H9 (cell line): Measurements from ENCODE around the gene CASK. TPM values are rescaled to one million over a fixed set of nuclear protein-coding genes. Genes with fewer than 3 reads are reported as not detected.

Source experiments
- DNase-seq: peaks from one replicate; pipeline ENCODE4 v3.0.0-alpha.2; 2017
- H2AFZ ChIP-seq: one replicate; pipeline ENCODE4 v1.6.1; 2013; ENCODE audit warnings: mild to moderate bottlenecking, low read length, control low read depth, moderate library complexity
- H2AK5ac ChIP-seq: 2 replicates; pipeline ENCODE4 v1.6.1; 2013; ENCODE audit warnings: low read length, control low read depth, mixed read lengths; ENCODE audit not compliant: insufficient read length
- H2BK120ac ChIP-seq: one replicate; pipeline ENCODE4 v1.6.1; 2013; ENCODE audit warnings: low read depth, mild to moderate bottlenecking, low read length, control low read depth, inconsistent platforms; ENCODE audit not compliant: poor library complexity, severe bottlenecking
- H2BK12ac ChIP-seq: 2 replicates; pipeline ENCODE4 v1.6.1; 2013; ENCODE audit warnings: low read length, control low read depth, mixed read lengths, low read depth; ENCODE audit not compliant: insufficient read length
- H2BK15ac ChIP-seq: 2 replicates; pipeline ENCODE4 v1.6.1; 2013; ENCODE audit warnings: low read depth, low read length, control low read depth
- H2BK20ac ChIP-seq: one replicate; pipeline ENCODE4 v1.6.1; 2013; ENCODE audit warnings: low read depth, mild to moderate bottlenecking, low read length, control low read depth, inconsistent platforms; ENCODE audit not compliant: poor library complexity, severe bottlenecking
- H2BK5ac ChIP-seq: 2 replicates; pipeline ENCODE4 v1.6.1; 2013; ENCODE audit warnings: low read length, control low read depth, mixed read lengths; ENCODE audit not compliant: insufficient read length
- H3K14ac ChIP-seq: 2 replicates; pipeline ENCODE4 v1.6.1; 2013; ENCODE audit warnings: low read length, control low read depth; ENCODE audit not compliant: insufficient read depth
- H3K18ac ChIP-seq: 2 replicates; pipeline ENCODE4 v1.6.1; 2013; ENCODE audit warnings: low read depth, mild to moderate bottlenecking, mixed read lengths, low read length, control low read depth; ENCODE audit not compliant: insufficient read length
- H3K23ac ChIP-seq: 2 replicates; pipeline ENCODE4 v1.6.1; 2013; ENCODE audit warnings: low read length, control low read depth, mixed read lengths, low read depth; ENCODE audit not compliant: insufficient read length
- H3K23me2 ChIP-seq: 2 replicates; pipeline ENCODE4 v1.6.1; 2013; ENCODE audit warnings: low read depth, mild to moderate bottlenecking, mixed read lengths, low read length, control low read depth; ENCODE audit not compliant: insufficient read length, poor library complexity, severe bottlenecking
- H3K27ac ChIP-seq: 2 replicates; pipeline ENCODE4 v1.5.1; 2013; ENCODE audit warnings: low read length, control low read depth, mixed read lengths, low read depth; ENCODE audit not compliant: insufficient read length
- H3K27me3 ChIP-seq: 2 replicates; pipeline ENCODE4 v1.6.1; 2013; ENCODE audit warnings: low read length, control low read depth, inconsistent platforms; ENCODE audit not compliant: insufficient read depth
- H3K4ac ChIP-seq: 2 replicates; pipeline ENCODE4 v1.6.1; 2013; ENCODE audit warnings: low read depth, mild to moderate bottlenecking, control low read depth, inconsistent platforms, low read length, moderate library complexity
- H3K4me1 ChIP-seq: 2 replicates; pipeline ENCODE4 v1.6.1; 2013; ENCODE audit warnings: low read length, control low read depth, inconsistent platforms; ENCODE audit not compliant: insufficient read depth
- H3K4me2 ChIP-seq: 2 replicates; pipeline ENCODE4 v1.6.1; 2013; ENCODE audit warnings: low read length, control low read depth, mixed read lengths; ENCODE audit not compliant: insufficient read length, insufficient read depth
- H3K56ac ChIP-seq: 2 replicates; pipeline ENCODE4 v1.6.1; 2013; ENCODE audit warnings: low read depth, mild to moderate bottlenecking, mixed read lengths, low read length, control low read depth; ENCODE audit not compliant: insufficient read length
- H3K79me1 ChIP-seq: 2 replicates; pipeline ENCODE4 v1.6.1; 2013; ENCODE audit warnings: low read depth, mild to moderate bottlenecking, moderate library complexity, low read length, control low read depth, inconsistent platforms; ENCODE audit not compliant: insufficient read depth, poor library complexity, severe bottlenecking
- H3K79me2 ChIP-seq: 2 replicates; pipeline ENCODE4 v1.6.1; 2013; ENCODE audit warnings: low read length, control low read depth, inconsistent platforms; ENCODE audit not compliant: insufficient read depth
- H3K9ac ChIP-seq: 2 replicates; pipeline ENCODE4 v1.6.1; 2013; ENCODE audit warnings: low read length, control low read depth, mixed read lengths; ENCODE audit not compliant: insufficient read length; ENCODE audit errors: extremely low read depth
- H3K9me3 ChIP-seq: one replicate; pipeline ENCODE4 v1.6.1; 2013; ENCODE audit warnings: low read depth, low read length, inconsistent platforms; ENCODE audit not compliant: control insufficient read depth
- H3T11ph ChIP-seq: one replicate; pipeline ENCODE4 v1.6.1; 2013; ENCODE audit warnings: mild to moderate bottlenecking, low read length, control low read depth, inconsistent platforms
- H4K20me1 ChIP-seq: one replicate; pipeline ENCODE4 v1.6.1; 2013; ENCODE audit not compliant: control insufficient read depth, insufficient read length, insufficient read depth
- H4K5ac ChIP-seq: 2 replicates; pipeline ENCODE4 v1.6.1; 2013; ENCODE audit warnings: low read depth, mild to moderate bottlenecking, mixed read lengths, low read length, control low read depth; ENCODE audit not compliant: insufficient read length
- H4K8ac ChIP-seq: replicated peaks from 2 replicates; pipeline ENCODE4 v1.6.1; 2013; ENCODE audit warnings: low read length, control low read depth, mixed read lengths, low read depth; ENCODE audit not compliant: insufficient read length
- H4K91ac ChIP-seq: 2 replicates; pipeline ENCODE4 v1.6.1; 2013; ENCODE audit warnings: low read depth, mild to moderate bottlenecking, moderate library complexity, mixed read lengths, low read length, control low read depth; ENCODE audit not compliant: insufficient read length
- H3K27ac Mint-ChIP-seq, 3 experiments: 2 replicates in 2 of 3; 3 replicates in 1 of 3; pipeline ENCODE4 v1.8.0; 2020 to 2021; ENCODE audit warnings: mixed read lengths in 3 of 3, mild to moderate bottlenecking in 1 of 3, moderate library complexity in 1 of 3
- H3K27me3 Mint-ChIP-seq: 2 replicates; pipeline ENCODE4 v1.8.0; 2021; ENCODE audit warnings: low read depth, mild to moderate bottlenecking, moderate library complexity, mixed read lengths
- H3K36me3 Mint-ChIP-seq, 3 experiments: 2 replicates in 2 of 3; 3 replicates in 1 of 3; pipeline ENCODE4 v1.8.0; 2020 to 2021; ENCODE audit warnings: low read depth in 3 of 3, mixed read lengths in 3 of 3; ENCODE audit not compliant: insufficient read depth in 1 of 3
- H3K4me1 Mint-ChIP-seq, 2 experiments: 2 replicates each; pipeline ENCODE4 v1.8.0; 2020; ENCODE audit warnings: mixed read lengths in 2 of 2
- H3K4me3 Mint-ChIP-seq, 2 experiments: 2 replicates in 1 of 2; 3 replicates in 1 of 2; pipeline ENCODE4 v1.8.0; 2020 to 2021; ENCODE audit warnings: mild to moderate bottlenecking in 2 of 2, mixed read lengths in 2 of 2, moderate library complexity in 1 of 2
- H3K9me3 Mint-ChIP-seq, 2 experiments: 2 replicates in 1 of 2; 3 replicates in 1 of 2; pipeline ENCODE4 v1.8.0; 2020; ENCODE audit warnings: mild to moderate bottlenecking in 2 of 2, mixed read lengths in 2 of 2, moderate library complexity in 1 of 2
- CTCF ChIP-seq: fragments of 200-600 bp; sonication (generic); conservative IDR thresholded peaks from 3 replicates; pipeline ENCODE4 v1.8.0; 2021; ENCODE audit warnings: antibody characterized with exemption, mild to moderate bottlenecking
- WGBS: extraction: QIAGEN DNeasy Blood & Tissue Kit; methylation state at CpG from one replicate; pipeline ENCODE4 v1.1.7; 2013; ENCODE audit warnings: missing lambda C conversion rate, low lambda C conversion rate, mixed read lengths; ENCODE audit not compliant: insufficient read length; ENCODE audit errors: extremely low coverage; 5-methylcytosine and 5-hydroxymethylcytosine counted together
- total RNA-seq: library from RNA; stranded (reverse); gene quantifications from 2 replicates; pipeline ENCODE4 v1.2.1, GENCODE V29; 2021

CASK gene
- total RNA-seq, 1 experiment from 2014 or later: 44.1 TPM

GRCh38 chrX:41563876-41564275 lies 359.5 kb downstream of the CASK start:
- no peak overlapping the region for H3K4me3 Mint-ChIP-seq
- no peak overlapping the region for H3K56ac ChIP-seq
- no peaks in the 10 kb centered on the region for H3K27me3 Mint-ChIP-seq
- H3K9me3 ChIP-seq: no peaks in the 10 kb centered on the region
- no peak overlapping the region for H2BK15ac ChIP-seq
- H3K36me3 Mint-ChIP-seq: peaks cover 14 to 29% (median 18%) of the 10 kb centered on the region in 3 experiments; a peak in 6 of 7 replicates
- H2BK20ac ChIP-seq: no peak overlapping the region
- no peak overlapping the region for H4K91ac ChIP-seq
- H3K4me2 ChIP-seq: no peak overlapping the region
- TF ChIP-seq CTCF: no peak
- H3K4ac ChIP-seq: no peak overlapping the region
- H2BK12ac ChIP-seq: no peak overlapping the region
- no peaks in the 10 kb centered on the region for H4K20me1 ChIP-seq
- H3K79me1 ChIP-seq: no peaks in the 10 kb centered on the region
- no CpG with 5 or more reads among the region's 3 CpGs for WGBS
- 0 out of 4 replicates have a peak, but pooled peaks cover 0 to 5% of the 10 kb centered on the region in 2 experiments for H3K4me1 Mint-ChIP-seq
- H3K9me3 Mint-ChIP-seq: peaks cover 57 to 62% of the 10 kb centered on the region in 2 experiments
- H3K27me3 ChIP-seq: no peaks in the 10 kb centered on the region
- no peak overlapping the region for H3K23ac ChIP-seq
- H3K18ac ChIP-seq: no peak overlapping the region
- H3K9ac ChIP-seq: no peak overlapping the region
- no peak overlapping the region for H2AFZ ChIP-seq
- H2AK5ac ChIP-seq: no peak overlapping the region
- H4K8ac ChIP-seq: no peak overlapping the region
- no peak overlapping the region for H3K14ac ChIP-seq
- no peaks in the 10 kb centered on the region for H3K23me2 ChIP-seq
- H3K4me1 ChIP-seq: no peaks in the 10 kb centered on the region
- DNase-seq: no peak
- H4K5ac ChIP-seq: no peak overlapping the region
- no peak overlapping the region for H3T11ph ChIP-seq
- no peak overlapping the region for H2BK120ac ChIP-seq
- no peak overlapping the region; a peak in 1 of 7 replicates for H3K27ac Mint-ChIP-seq
- no peak overlapping the region for H2BK5ac ChIP-seq
- no peaks in the 10 kb centered on the region for H3K79me2 ChIP-seq
- H3K27ac ChIP-seq: no peak overlapping the region
